K562 (cell line): Measurements from ENCODE around the gene CHCHD1. TPM values are rescaled to one million over a fixed set of nuclear protein-coding genes. Genes with fewer than 3 reads are reported as not detected.

Source experiments
- BMI1 ChIP-seq: fragments of 150-350 bp; IDR thresholded peaks from 2 replicates; pipeline ENCODE4 v1.6.1; 2014; ENCODE audit warnings: low read length
- CEBPB ChIP-seq: fragments of 450-650 bp; IDR thresholded peaks from 2 replicates; pipeline ENCODE4 v1.6.1; 2016; ENCODE audit warnings: missing genetic modification characterization, missing compliant biosample characterization
- GTF2A2 ChIP-seq: IDR thresholded peaks from 2 replicates; pipeline ENCODE4 v1.6.1; 2016; ENCODE audit warnings: mild to moderate bottlenecking, missing genetic modification characterization, missing compliant biosample characterization
- GTF2E2 ChIP-seq: fragments of 200-800 bp; sonication (Bioruptor generic); IDR thresholded peaks from 2 replicates; pipeline ENCODE4 v1.6.1; 2016; ENCODE audit warnings: missing genetic modification characterization, missing compliant biosample characterization
- MCM2 ChIP-seq: fragments of 450-650 bp; IDR thresholded peaks from 2 replicates; pipeline ENCODE4 v1.6.1; 2017; ENCODE audit warnings: low read depth, mild to moderate bottlenecking
- TBL1XR1 ChIP-seq, 2 experiments: IDR thresholded peaks; 2 replicates each; pipeline ENCODE4 v1.6.1; 2012; ENCODE audit warnings: improper control_type of control experiment in 2 of 2, low read length in 2 of 2, mild to moderate bottlenecking in 1 of 2
- ZNF124 ChIP-seq: sonication (generic); formaldehyde crosslinking; IDR thresholded peaks from 2 replicates; pipeline ENCODE4 v1.8.1; 2022; ENCODE audit warnings: missing genetic modification reagents
- ZNF165 ChIP-seq: fragments of 250-450 bp; sonication (Bioruptor Pico); IDR thresholded peaks from 2 replicates; pipeline ENCODE4 v1.4.0; 2020; ENCODE audit warnings: borderline replicate concordance
- ZNF695 ChIP-seq: fragments of 450-650 bp; formaldehyde crosslinking; IDR thresholded peaks from 2 replicates; pipeline ENCODE4 v1.4.0; 2020; ENCODE audit warnings: mild to moderate bottlenecking, moderate library complexity
- polyA plus RNA-seq, 8 experiments: library from polyadenylated mRNA; depleted of rRNA in 4 of 8; stranded (reverse) in 5 of 8; unstranded in 3 of 8; fragments of >200 nt; fragmentation: Nextera tagmentation in 2 of 8; fragmentation: Illumina TruSeq in 1 of 8; extraction: Ambion mirVana in 2 of 8; extraction: Trizol in 1 of 8; gene quantifications; 2 replicates each; pipeline versions ENCODE4 v1.2.1 to v1.2.3, GENCODE V29; 2011 to 2014; ENCODE audit warnings: inconsistent platforms in 1 of 8, missing spikeins in 1 of 8
- total RNA-seq, 7 experiments: library from RNA; depleted of rRNA in 6 of 7; stranded (reverse); fragments of >200 nt in 6 of 7; fragmentation: Illumina TruSeq in 2 of 7; extraction: Trizol in 2 of 7; gene quantifications; 2 replicates each; pipeline versions ENCODE4 v1.2.1 to v1.2.3, GENCODE V29; 2011 to 2021; ENCODE audit warnings: low replicate concordance in 1 of 7
- TF ChIP-seq, protein P1 (sequence below), 2 experiments: fragments of 450-650 bp in 1 of 2; IDR thresholded peaks; 2 replicates each; pipeline ENCODE4 v1.6.1; 2011 to 2017; ENCODE audit warnings: low read depth in 2 of 2, antibody characterized with exemption in 1 of 2, borderline replicate concordance in 1 of 2, low read length in 1 of 2, mild to moderate bottlenecking in 1 of 2, mixed read lengths in 1 of 2; ENCODE audit not compliant: control insufficient read depth in 1 of 2
- TF ChIP-seq, protein P2 (sequence below), 2 experiments: fragments of 450-650 bp; IDR thresholded peaks; 2 replicates each; pipeline ENCODE4 v1.6.1; 2018; ENCODE audit warnings: mild to moderate bottlenecking in 2 of 2, low read depth in 1 of 2; ENCODE audit not compliant: partially characterized antibody in 2 of 2
- TF ChIP-seq, protein P3 (sequence below): fragments of 250-450 bp; sonication (Bioruptor Pico); IDR thresholded peaks from 2 replicates; pipeline ENCODE4 v1.8.0; 2022; ENCODE audit warnings: moderate library complexity, mild to moderate bottlenecking, inconsistent platforms
- TF ChIP-seq, protein P4 (sequence below), 2 experiments: IDR thresholded peaks; 2 replicates each; pipeline ENCODE4 v1.6.1; 2012; ENCODE audit warnings: improper control_type of control experiment in 2 of 2, low read depth in 2 of 2, low read length in 2 of 2, borderline replicate concordance in 1 of 2
- TF ChIP-seq, protein P5 (sequence below): fragments of 450-650 bp; formaldehyde crosslinking; IDR thresholded peaks from 2 replicates; pipeline ENCODE4 v1.4.0; 2020; ENCODE audit warnings: mild to moderate bottlenecking, moderate library complexity

CHCHD1 gene
- total and polyA plus RNA-seq, 9 of the 15 experiments (the other 6 are each of a cell fraction or from before 2014, with no cell fraction given), result 52.9 to 126 (median 83.4) TPM

DNA sequence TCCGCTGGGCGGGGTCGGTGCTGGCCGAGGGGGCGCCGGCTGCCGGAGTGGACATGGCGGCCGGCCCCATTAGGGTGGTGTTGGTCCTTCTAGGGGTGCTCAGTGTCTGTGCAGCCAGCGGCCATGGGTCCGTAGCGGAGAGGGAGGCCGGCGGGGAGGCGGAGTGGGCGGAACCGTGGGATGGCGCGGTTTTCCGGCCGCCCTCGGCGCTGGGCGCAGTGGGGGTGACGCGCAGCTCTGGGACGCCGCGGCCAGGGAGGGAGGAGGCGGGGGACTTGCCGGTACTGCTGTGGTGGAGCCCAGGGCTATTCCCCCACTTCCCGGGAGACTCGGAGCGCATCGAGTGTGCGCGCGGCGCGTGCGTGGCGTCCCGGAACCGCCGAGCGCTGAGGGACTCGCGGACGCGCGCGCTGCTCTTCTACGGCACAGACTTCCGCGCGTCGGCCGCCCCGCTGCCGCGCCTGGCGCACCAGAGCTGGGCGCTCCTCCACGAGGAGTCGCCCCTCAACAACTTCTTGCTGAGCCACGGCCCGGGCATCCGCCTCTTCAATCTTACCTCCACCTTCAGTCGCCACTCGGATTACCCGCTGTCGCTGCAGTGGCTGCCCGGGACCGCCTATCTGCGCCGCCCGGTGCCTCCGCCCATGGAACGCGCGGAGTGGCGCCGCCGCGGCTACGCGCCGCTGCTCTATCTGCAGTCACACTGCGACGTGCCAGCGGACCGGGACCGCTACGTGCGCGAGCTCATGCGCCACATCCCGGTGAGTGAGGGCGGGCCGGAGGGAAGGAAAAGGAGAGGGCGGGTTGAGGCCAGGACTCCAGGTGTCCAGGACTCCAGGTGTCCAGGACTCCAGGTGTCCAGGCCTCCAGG, 9.3 kb upstream of the CHCHD1 start (continued):
- TF ChIP-seq, protein P1, sequence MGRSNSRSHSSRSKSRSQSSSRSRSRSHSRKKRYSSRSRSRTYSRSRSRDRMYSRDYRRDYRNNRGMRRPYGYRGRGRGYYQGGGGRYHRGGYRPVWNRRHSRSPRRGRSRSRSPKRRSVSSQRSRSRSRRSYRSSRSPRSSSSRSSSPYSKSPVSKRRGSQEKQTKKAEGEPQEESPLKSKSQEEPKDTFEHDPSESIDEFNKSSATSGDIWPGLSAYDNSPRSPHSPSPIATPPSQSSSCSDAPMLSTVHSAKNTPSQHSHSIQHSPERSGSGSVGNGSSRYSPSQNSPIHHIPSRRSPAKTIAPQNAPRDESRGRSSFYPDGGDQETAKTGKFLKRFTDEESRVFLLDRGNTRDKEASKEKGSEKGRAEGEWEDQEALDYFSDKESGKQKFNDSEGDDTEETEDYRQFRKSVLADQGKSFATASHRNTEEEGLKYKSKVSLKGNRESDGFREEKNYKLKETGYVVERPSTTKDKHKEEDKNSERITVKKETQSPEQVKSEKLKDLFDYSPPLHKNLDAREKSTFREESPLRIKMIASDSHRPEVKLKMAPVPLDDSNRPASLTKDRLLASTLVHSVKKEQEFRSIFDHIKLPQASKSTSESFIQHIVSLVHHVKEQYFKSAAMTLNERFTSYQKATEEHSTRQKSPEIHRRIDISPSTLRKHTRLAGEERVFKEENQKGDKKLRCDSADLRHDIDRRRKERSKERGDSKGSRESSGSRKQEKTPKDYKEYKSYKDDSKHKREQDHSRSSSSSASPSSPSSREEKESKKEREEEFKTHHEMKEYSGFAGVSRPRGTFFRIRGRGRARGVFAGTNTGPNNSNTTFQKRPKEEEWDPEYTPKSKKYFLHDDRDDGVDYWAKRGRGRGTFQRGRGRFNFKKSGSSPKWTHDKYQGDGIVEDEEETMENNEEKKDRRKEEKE (IDR thresholded peaks at IDR 0.05; ENCODE audit: borderline replicate concordance in 1 of 2, control insufficient read depth in 1 of 2, low read depth in 2 of 2, low read length in 1 of 2), result no peak; a peak in 1 of 4 replicates
- TF ChIP-seq, protein P2, sequence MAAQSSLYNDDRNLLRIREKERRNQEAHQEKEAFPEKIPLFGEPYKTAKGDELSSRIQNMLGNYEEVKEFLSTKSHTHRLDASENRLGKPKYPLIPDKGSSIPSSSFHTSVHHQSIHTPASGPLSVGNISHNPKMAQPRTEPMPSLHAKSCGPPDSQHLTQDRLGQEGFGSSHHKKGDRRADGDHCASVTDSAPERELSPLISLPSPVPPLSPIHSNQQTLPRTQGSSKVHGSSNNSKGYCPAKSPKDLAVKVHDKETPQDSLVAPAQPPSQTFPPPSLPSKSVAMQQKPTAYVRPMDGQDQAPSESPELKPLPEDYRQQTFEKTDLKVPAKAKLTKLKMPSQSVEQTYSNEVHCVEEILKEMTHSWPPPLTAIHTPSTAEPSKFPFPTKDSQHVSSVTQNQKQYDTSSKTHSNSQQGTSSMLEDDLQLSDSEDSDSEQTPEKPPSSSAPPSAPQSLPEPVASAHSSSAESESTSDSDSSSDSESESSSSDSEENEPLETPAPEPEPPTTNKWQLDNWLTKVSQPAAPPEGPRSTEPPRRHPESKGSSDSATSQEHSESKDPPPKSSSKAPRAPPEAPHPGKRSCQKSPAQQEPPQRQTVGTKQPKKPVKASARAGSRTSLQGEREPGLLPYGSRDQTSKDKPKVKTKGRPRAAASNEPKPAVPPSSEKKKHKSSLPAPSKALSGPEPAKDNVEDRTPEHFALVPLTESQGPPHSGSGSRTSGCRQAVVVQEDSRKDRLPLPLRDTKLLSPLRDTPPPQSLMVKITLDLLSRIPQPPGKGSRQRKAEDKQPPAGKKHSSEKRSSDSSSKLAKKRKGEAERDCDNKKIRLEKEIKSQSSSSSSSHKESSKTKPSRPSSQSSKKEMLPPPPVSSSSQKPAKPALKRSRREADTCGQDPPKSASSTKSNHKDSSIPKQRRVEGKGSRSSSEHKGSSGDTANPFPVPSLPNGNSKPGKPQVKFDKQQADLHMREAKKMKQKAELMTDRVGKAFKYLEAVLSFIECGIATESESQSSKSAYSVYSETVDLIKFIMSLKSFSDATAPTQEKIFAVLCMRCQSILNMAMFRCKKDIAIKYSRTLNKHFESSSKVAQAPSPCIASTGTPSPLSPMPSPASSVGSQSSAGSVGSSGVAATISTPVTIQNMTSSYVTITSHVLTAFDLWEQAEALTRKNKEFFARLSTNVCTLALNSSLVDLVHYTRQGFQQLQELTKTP (IDR thresholded peaks at IDR 0.05; ENCODE audit: low read depth in 1 of 2, partially characterized antibody in 2 of 2), result no peak
- TF ChIP-seq GTF2A2 (tag) (no peak), ZNF165 (CRISPR knock-in tag) (peak; percentile 86; the same call in 1 of the 2 replicates), BMI1 (no peak), ZNF695 (peak; percentile 33; the same call in 1 of the 2 replicates), CEBPB (tag) (no peak), GTF2E2 (no peak; the same call in 1 of the 2 replicates), TBL1XR1 (IDR thresholded peaks at IDR 0.05; ENCODE audit: low read length in 2 of 2) (no peak), ZNF124 (CRISPR knock-in tag) (no peak), MCM2 (no peak)
- TF ChIP-seq, protein P3, sequence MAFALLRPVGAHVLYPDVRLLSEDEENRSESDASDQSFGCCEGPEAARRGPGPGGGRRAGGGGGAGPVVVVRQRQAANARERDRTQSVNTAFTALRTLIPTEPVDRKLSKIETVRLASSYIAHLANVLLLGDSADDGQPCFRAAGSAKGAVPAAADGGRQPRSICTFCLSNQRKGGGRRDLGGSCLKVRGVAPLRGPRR, result no peak
- TF ChIP-seq, protein P4, sequence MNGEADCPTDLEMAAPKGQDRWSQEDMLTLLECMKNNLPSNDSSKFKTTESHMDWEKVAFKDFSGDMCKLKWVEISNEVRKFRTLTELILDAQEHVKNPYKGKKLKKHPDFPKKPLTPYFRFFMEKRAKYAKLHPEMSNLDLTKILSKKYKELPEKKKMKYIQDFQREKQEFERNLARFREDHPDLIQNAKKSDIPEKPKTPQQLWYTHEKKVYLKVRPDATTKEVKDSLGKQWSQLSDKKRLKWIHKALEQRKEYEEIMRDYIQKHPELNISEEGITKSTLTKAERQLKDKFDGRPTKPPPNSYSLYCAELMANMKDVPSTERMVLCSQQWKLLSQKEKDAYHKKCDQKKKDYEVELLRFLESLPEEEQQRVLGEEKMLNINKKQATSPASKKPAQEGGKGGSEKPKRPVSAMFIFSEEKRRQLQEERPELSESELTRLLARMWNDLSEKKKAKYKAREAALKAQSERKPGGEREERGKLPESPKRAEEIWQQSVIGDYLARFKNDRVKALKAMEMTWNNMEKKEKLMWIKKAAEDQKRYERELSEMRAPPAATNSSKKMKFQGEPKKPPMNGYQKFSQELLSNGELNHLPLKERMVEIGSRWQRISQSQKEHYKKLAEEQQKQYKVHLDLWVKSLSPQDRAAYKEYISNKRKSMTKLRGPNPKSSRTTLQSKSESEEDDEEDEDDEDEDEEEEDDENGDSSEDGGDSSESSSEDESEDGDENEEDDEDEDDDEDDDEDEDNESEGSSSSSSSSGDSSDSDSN (IDR thresholded peaks at IDR 0.05; ENCODE audit: borderline replicate concordance in 1 of 2, low read depth in 2 of 2, low read length in 2 of 2), result peak; percentile 4 to 79; a peak in 2 of 4 replicates
- TF ChIP-seq, protein P5, sequence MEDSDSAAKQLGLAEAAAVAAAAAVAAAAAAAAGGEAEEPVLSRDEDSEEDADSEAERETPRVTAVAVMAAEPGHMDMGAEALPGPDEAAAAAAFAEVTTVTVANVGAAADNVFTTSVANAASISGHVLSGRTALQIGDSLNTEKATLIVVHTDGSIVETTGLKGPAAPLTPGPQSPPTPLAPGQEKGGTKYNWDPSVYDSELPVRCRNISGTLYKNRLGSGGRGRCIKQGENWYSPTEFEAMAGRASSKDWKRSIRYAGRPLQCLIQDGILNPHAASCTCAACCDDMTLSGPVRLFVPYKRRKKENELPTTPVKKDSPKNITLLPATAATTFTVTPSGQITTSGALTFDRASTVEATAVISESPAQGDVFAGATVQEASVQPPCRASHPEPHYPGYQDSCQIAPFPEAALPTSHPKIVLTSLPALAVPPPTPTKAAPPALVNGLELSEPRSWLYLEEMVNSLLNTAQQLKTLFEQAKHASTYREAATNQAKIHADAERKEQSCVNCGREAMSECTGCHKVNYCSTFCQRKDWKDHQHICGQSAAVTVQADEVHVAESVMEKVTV (CRISPR knock-in tag), result peak; percentile 12; the same call in 1 of the 2 replicates
